ENCODE data around the gene SYT12. TPM values are rescaled to one million over a fixed set of nuclear protein-coding genes. Genes with fewer than 3 reads are reported as not detected.

SYT12 gene
- total and polyA plus RNA-seq, 2 of the 13 experiments (the other 11 are each of a cell fraction or from before 2014, with no cell fraction given) = 0.01 to 0.02 TPM

GRCh38 chr11:66996609-66997273 lies 26.2 kb upstream of the SYT12 start (continued):
- TF ChIP-seq MXD4 (CRISPR knock-in tag; IDR thresholded peaks at IDR 0.05) (no peak), ZNF557 (CRISPR knock-in tag; IDR thresholded peaks at IDR 0.05) (no peak), GLI4 (CRISPR knock-in tag; IDR thresholded peaks at IDR 0.05; ENCODE audit: borderline replicate concordance) (no peak), ZNF230 (CRISPR knock-in tag; IDR thresholded peaks at IDR 0.05) (no peak), ZNF205 (CRISPR knock-in tag; IDR thresholded peaks at IDR 0.05) (no peak), HNRNPH1 (optimal IDR thresholded peaks at IDR 0.05; ENCODE audit: low read depth, low read length) (no peak), ESRRA (CRISPR knock-in tag; IDR thresholded peaks at IDR 0.05; ENCODE audit: low read depth) (0 out of 2 replicates have a peak, but pooled peaks have one; percentile 32), REPIN1 (CRISPR knock-in tag; IDR thresholded peaks at IDR 0.05; ENCODE audit: borderline replicate concordance, low read depth) (no peak), ZBTB20 (CRISPR knock-in tag; IDR thresholded peaks at IDR 0.05; ENCODE audit: borderline replicate concordance, low read depth) (no peak), PAXIP1 (CRISPR knock-in tag; conservative IDR thresholded peaks at IDR 0.05) (peak; percentile 47; the same call in 1 of the 2 replicates), PHF5A (CRISPR knock-in tag; IDR thresholded peaks at IDR 0.05; ENCODE audit: low read depth, unreplicated experiment) (no peak), PHB2 (IDR thresholded peaks at IDR 0.05; ENCODE audit: partially characterized antibody) (no peak), ZMAT3 (CRISPR knock-in tag; conservative IDR thresholded peaks at IDR 0.05) (no peak), FOXK1 (CRISPR knock-in tag; IDR thresholded peaks at IDR 0.05; ENCODE audit: borderline replicate concordance, low read depth) (0 out of 2 replicates have a peak, but pooled peaks have one; percentile 31), POLR2G (IDR thresholded peaks at IDR 0.05; ENCODE audit: low read depth, low read length) (no peak), MAFF (IDR thresholded peaks at IDR 0.05; ENCODE audit: low read depth, low read length) (no peak), YEATS2 (CRISPR knock-in tag; IDR thresholded peaks at IDR 0.05; ENCODE audit: borderline replicate concordance) (no peak), TCF7 (IDR thresholded peaks at IDR 0.05; ENCODE audit: low read depth) (no peak), HDAC2 (CRISPR knock-in tag; IDR thresholded peaks at IDR 0.05) (peak; percentile 70; the same call in 1 of the 2 replicates), ZNF776 (CRISPR knock-in tag; IDR thresholded peaks at IDR 0.05) (no peak), U2AF1 (optimal IDR thresholded peaks at IDR 0.05; ENCODE audit: low read depth, low read length) (no peak), ZNF317 (CRISPR knock-in tag; IDR thresholded peaks at IDR 0.05) (no peak)
- TF ChIP-seq, protein P1, sequence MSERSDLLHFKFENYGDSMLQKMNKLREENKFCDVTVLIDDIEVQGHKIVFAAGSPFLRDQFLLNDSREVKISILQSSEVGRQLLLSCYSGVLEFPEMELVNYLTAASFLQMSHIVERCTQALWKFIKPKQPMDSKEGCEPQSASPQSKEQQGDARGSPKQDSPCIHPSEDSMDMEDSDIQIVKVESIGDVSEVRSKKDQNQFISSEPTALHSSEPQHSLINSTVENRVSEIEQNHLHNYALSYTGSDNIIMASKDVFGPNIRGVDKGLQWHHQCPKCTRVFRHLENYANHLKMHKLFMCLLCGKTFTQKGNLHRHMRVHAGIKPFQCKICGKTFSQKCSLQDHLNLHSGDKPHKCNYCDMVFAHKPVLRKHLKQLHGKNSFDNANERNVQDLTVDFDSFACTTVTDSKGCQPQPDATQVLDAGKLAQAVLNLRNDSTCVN (CRISPR knock-in tag; IDR thresholded peaks at IDR 0.05; ENCODE audit: borderline replicate concordance) = no peak
- TF ChIP-seq, protein P2, sequence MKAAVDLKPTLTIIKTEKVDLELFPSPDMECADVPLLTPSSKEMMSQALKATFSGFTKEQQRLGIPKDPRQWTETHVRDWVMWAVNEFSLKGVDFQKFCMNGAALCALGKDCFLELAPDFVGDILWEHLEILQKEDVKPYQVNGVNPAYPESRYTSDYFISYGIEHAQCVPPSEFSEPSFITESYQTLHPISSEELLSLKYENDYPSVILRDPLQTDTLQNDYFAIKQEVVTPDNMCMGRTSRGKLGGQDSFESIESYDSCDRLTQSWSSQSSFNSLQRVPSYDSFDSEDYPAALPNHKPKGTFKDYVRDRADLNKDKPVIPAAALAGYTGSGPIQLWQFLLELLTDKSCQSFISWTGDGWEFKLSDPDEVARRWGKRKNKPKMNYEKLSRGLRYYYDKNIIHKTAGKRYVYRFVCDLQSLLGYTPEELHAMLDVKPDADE (CRISPR knock-in tag; IDR thresholded peaks at IDR 0.05) = no peak
- TF ChIP-seq, protein P3, sequence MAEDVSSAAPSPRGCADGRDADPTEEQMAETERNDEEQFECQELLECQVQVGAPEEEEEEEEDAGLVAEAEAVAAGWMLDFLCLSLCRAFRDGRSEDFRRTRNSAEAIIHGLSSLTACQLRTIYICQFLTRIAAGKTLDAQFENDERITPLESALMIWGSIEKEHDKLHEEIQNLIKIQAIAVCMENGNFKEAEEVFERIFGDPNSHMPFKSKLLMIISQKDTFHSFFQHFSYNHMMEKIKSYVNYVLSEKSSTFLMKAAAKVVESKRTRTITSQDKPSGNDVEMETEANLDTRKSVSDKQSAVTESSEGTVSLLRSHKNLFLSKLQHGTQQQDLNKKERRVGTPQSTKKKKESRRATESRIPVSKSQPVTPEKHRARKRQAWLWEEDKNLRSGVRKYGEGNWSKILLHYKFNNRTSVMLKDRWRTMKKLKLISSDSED (CRISPR knock-in tag; IDR thresholded peaks at IDR 0.05) = no peak

All from HepG2 (cell line).